Sigmoid colon (tissue), 7 donors: ENCODE data around the gene CHD9NB. TPM values are rescaled to one million over a fixed set of nuclear protein-coding genes. Genes with fewer than 3 reads are reported as not detected.
"Not testable (repeated sequence)": the region's sequence is repeated elsewhere in the genome, so short reads cannot be mapped to it uniquely, and the experiment has no call there.

Experiments
- DNase-seq: peaks from one replicate; pipeline ENCODE4 v3.0.0-alpha.2; 2019
- H3K27ac ChIP-seq, 4 donors: fragments of 200-600 bp; sonication (generic); one replicate each; pipeline ENCODE4 v1.5.1; 2016 to 2019; ENCODE audit warnings: mild to moderate bottlenecking in 1 of 4
- H3K27me3 ChIP-seq, 3 donors: fragments of 200-600 bp; sonication (generic); one replicate each; pipeline ENCODE4 v1.5.1; 2019; ENCODE audit warnings: mild to moderate bottlenecking in 1 of 3
- H3K36me3 ChIP-seq, 4 donors: fragments of 200-600 bp; sonication (generic); one replicate each; pipeline ENCODE4 v1.5.1; 2016 to 2019
- H3K4me1 ChIP-seq, 4 donors: fragments of 200-600 bp; sonication (generic); one replicate each; pipeline ENCODE4 v1.5.1; 2017 to 2019
- H3K4me3 ChIP-seq, 4 donors: fragments of 200-600 bp; sonication (generic); one replicate each; pipeline ENCODE4 v1.5.1; 2017 to 2019; ENCODE audit warnings: mild to moderate bottlenecking in 2 of 4, moderate library complexity in 1 of 4
- H3K9me3 ChIP-seq, 4 donors: fragments of 200-600 bp in 3 of 4; sonication (generic) in 3 of 4; one replicate each; pipeline versions ENCODE4 v1.5.1 to v1.6.1; 2013 to 2019
- EP300 ChIP-seq, 4 donors: sonication (generic); formaldehyde crosslinking; IDR thresholded peaks; one replicate each; pipeline ENCODE4 v1.6.1; 2017; ENCODE audit warnings: antibody characterized with exemption in 4 of 4
- POLR2A ChIP-seq, 2 donors: fragments of 450-650 bp; IDR thresholded peaks; one replicate each; pipeline ENCODE4 v1.6.1; 2016; ENCODE audit warnings: antibody characterized with exemption in 2 of 2, mild to moderate bottlenecking in 2 of 2, moderate library complexity in 2 of 2
- POLR2AphosphoS5 ChIP-seq, 4 donors: sonication (generic); formaldehyde crosslinking; IDR thresholded peaks; one replicate each; pipeline ENCODE4 v1.6.1; 2017; ENCODE audit warnings: antibody characterized with exemption in 4 of 4
- WGBS, 2 donors: extraction: QIAGEN DNeasy Blood & Tissue Kit; methylation state at CpG; one replicate each; pipeline ENCODE4 v1.1.7; 2013; 5-methylcytosine and 5-hydroxymethylcytosine counted together
- intact Hi-C: fragments of 100-400 bp; cut with DNase I; formaldehyde crosslinking; loops from one replicate; pipeline ENCODE4 v1.15.1; 2023
- polyA plus RNA-seq, 3 donors: library from polyadenylated mRNA; stranded (reverse); fragments of 200-250 nt; gene quantifications; one replicate each; pipeline ENCODE4 v1.2.3, GENCODE V29; 2013
- total RNA-seq, 4 donors: library from RNA; depleted of rRNA; stranded (reverse); fragments of >200 nt; gene quantifications; one replicate each; pipeline ENCODE4 v1.1.0, GENCODE V29; 2016
- TF ChIP-seq, protein P1 (sequence below), 4 experiments: fragments of 450-650 bp in 3 of 4; fragments of 200-600 bp in 1 of 4; IDR thresholded peaks; one replicate each; pipeline ENCODE4 v1.5.1; 2016 to 2019; ENCODE audit warnings: antibody characterized with exemption in 4 of 4, mild to moderate bottlenecking in 3 of 4, moderate library complexity in 2 of 4
- donor health status: healthy with polysubstance abuse.
- donor health status: Bipolar disorder and iron deficiency.
- donor health status: healthy.

CHD9NB gene
- total and polyA plus RNA-seq, 7 donors: 0.55 to 9.5 (median 4.6) TPM; not detected in 2

DNA sequence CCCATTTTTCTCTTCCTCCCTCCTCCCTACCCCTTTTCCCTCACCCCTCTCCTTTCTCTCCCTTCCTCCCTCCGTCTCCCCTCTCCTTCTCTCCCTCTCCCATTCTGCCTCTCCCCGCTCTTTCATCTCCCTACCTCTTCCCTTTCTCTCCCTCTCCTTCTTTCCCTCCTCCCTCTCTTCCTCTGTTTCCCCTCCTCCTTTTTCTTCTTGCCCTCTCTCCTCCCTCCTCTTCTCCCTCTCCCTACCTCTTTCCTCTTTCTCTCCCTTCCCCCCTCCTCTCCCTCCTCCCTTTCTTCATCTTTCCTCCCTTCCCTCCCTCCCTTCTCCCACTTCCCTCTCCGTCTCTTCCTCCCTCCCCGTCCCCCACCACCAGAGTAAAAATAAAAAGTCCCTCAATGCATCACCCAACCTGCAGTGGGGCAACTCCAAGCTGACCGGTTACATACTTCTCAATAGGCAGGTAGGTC is 10.4 kb downstream of the CHD9NB start:
- Histone ChIP-seq H3K4me1 (peaks cover 0 to 12% (median 0%) of the 10 kb centered on the region in 4 donors), H3K4me3 (no peak overlapping the region), H3K27me3 (peaks cover 0 to 12% (median 0%) of the 10 kb centered on the region in 3 donors), H3K27ac (peak overlapping the region; percentile 32 to 53 (median 36)), H3K9me3 (no peaks in the 10 kb centered on the region), H3K36me3 (no peaks in the 10 kb centered on the region)
- intact Hi-C loops: no loop called here
- DNase-seq: no peak
- WGBS, 2 donors: 64 to 81% methylated on average over 5 of the region's 5 CpGs
- no peak for TF ChIP-seq POLR2A (IDR thresholded peaks at IDR 0.05)
- TF ChIP-seq, protein P1, sequence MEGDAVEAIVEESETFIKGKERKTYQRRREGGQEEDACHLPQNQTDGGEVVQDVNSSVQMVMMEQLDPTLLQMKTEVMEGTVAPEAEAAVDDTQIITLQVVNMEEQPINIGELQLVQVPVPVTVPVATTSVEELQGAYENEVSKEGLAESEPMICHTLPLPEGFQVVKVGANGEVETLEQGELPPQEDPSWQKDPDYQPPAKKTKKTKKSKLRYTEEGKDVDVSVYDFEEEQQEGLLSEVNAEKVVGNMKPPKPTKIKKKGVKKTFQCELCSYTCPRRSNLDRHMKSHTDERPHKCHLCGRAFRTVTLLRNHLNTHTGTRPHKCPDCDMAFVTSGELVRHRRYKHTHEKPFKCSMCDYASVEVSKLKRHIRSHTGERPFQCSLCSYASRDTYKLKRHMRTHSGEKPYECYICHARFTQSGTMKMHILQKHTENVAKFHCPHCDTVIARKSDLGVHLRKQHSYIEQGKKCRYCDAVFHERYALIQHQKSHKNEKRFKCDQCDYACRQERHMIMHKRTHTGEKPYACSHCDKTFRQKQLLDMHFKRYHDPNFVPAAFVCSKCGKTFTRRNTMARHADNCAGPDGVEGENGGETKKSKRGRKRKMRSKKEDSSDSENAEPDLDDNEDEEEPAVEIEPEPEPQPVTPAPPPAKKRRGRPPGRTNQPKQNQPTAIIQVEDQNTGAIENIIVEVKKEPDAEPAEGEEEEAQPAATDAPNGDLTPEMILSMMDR (IDR thresholded peaks at IDR 0.05): no peak
- no peak for TF ChIP-seq POLR2AphosphoS5 (IDR thresholded peaks at IDR 0.05)
- no peak for TF ChIP-seq EP300 (IDR thresholded peaks at IDR 0.05)

DNA sequence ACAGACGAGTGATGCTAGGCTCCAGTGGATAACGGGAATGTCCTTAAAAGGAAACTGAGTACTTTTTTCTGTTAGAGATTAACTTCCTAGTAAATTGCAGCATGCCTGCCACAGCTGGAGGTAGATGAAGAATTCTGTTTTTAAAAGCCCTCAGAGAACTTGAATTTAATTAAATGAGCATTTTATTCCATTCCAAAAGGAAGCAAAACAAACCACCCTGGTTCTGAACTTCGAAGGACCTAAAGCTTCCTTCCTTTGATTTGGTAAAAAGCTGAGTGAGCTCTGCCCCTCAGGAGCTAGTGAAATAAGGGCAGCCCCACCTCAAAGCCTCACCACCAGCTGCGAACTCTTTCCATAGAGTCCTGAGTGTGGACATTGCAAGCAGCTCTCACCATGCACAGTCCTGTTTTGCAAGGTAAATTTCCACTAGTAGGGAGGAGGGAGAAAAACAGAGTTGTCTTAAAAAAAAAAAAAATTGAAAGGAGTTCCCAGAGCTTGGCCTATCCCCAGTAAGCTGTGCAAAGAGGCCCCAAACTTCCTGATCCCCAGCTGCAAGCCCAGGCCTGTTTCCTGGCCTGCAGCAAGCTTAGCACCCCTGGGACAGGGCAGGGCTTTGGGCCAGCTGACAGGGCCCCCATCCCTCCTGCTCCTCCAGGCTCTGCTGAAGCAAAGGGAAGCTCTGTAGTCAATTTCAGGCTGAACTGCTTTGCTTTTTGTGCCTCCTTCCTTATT is 11.2 kb downstream of the CHD9NB start:
- Histone ChIP-seq H3K9me3 (no peaks in the 10 kb centered on the region), H3K4me3 (no peak overlapping the region), H3K27ac (peak overlapping the region; percentile 32 to 53 (median 36)), H3K36me3 (no peaks in the 10 kb centered on the region), H3K27me3 (peaks cover 0 to 12% (median 0%) of the 10 kb centered on the region in 3 donors), H3K4me1 (peaks cover 0 to 12% (median 0%) of the 10 kb centered on the region in 4 donors)
- TF ChIP-seq, protein P1 (IDR thresholded peaks at IDR 0.05): no peak
- TF ChIP-seq POLR2AphosphoS5 (IDR thresholded peaks at IDR 0.05) (no peak), POLR2A (IDR thresholded peaks at IDR 0.05) (no peak), EP300 (IDR thresholded peaks at IDR 0.05) (no peak)
- 24 to 43% methylated on average over 4 of the region's 4 CpGs for whole genome bisulfite sequencing, 2 donors
- peak; percentile 87 for DNase-seq
- intact Hi-C loops: no loop called here

DNA sequence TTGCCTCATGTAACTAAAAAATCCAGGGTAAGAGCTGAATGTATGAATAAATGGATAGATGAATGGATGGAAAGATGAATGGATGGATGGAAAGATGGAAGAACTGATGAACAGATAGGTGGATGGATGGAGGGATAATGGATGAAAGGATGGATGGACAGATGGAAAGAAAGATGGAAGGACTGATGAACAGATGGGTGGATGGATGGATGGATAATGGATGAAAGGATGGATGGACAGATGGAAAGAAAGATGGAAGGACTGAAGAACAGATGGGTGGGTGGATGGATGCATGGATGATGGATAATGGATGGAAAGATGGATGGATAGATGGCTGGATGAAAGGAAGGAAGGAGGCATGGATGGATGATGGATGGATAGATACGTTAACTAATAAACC is 11.9 kb downstream of the CHD9NB start:
- Histone ChIP-seq H3K4me3 (no peak overlapping the region), H3K27ac (peak overlapping the region in 2 of 4 donors; percentile 32 to 53), H3K9me3 (no peaks in the 10 kb centered on the region), H3K4me1 (peaks cover 0 to 12% (median 0%) of the 10 kb centered on the region in 4 donors), H3K36me3 (no peaks in the 10 kb centered on the region), H3K27me3 (peaks cover 0 to 12% (median 0%) of the 10 kb centered on the region in 3 donors)
- intact Hi-C loops: no loop called here
- DNase-seq: no peak
- TF ChIP-seq, protein P1 (IDR thresholded peaks at IDR 0.05): no peak
- TF ChIP-seq POLR2A (IDR thresholded peaks at IDR 0.05) (no peak), POLR2AphosphoS5 (IDR thresholded peaks at IDR 0.05) (no peak), EP300 (IDR thresholded peaks at IDR 0.05) (no peak)
- WGBS, 2 donors: 95 to 96% methylated on average over 1 of the region's 1 CpG

DNA sequence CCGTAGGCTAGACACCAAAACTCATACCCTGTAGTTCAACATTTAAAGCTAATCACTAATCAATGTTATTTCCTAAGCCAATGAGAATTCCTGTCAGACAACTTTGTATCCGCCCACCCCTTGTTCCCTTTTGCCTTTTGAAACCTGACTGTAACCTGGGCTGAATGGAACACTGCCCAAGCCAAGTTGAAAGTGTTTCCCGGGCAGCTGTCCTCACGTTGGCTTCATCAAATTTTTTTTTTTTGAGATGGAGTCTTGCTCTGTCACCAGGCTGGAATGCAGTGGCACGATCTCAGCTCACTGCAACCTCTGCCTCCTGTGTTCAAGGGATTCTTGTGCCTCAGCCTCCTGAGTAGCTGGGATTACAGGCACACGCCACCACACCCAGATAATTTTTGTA is 16.0 kb downstream of the CHD9NB start:
- H3K36me3 ChIP-seq, H3K27ac ChIP-seq, H3K9me3 ChIP-seq, DNase-seq, H3K4me3 ChIP-seq, intact Hi-C loops, H3K27me3 ChIP-seq, H3K4me1 ChIP-seq: not testable (repeated sequence)
- WGBS, 2 donors: 79 to 82% methylated on average over 6 of the region's 6 CpGs

DNA sequence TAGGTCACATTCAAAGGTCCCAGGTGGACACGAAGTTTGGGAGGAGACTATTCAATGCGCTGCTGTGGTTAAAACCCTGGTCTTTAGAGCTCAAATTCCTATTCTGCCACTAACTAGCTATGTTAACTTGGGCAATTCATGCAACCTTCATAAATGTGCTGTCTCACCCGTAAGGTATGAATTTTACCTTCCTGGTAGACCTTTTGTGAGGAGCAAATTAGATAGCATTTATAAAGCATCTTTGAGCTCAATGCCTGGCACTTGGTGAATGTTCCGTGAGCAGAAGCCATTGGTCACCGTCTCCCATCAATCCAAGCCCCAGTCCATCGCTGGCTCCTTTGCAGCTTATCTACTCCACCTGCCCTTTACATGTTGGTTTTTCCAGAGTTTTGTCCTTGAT is 16.6 kb downstream of the CHD9NB start:
- no peak for TF ChIP-seq POLR2A (IDR thresholded peaks at IDR 0.05)
- TF ChIP-seq, protein P1 (IDR thresholded peaks at IDR 0.05): no peak
- TF ChIP-seq POLR2AphosphoS5 (IDR thresholded peaks at IDR 0.05): no peak
- TF ChIP-seq EP300 (IDR thresholded peaks at IDR 0.05): no peak
- Histone ChIP-seq H3K4me1 (no peaks in the 10 kb centered on the region), H3K9me3 (peaks cover 0 to 6% (median 0%) of the 10 kb centered on the region in 4 donors), H3K36me3 (no peaks in the 10 kb centered on the region), H3K27me3 (no peaks in the 10 kb centered on the region), H3K27ac (no peak overlapping the region), H3K4me3 (no peak overlapping the region)
- WGBS, 2 donors: 86 to 95% methylated on average over 6 of the region's 6 CpGs
- DNase-seq: no peak
- intact Hi-C loops: no loop called here
